Measurements from ENCODE around the gene FLNB. TPM values are rescaled to one million over a fixed set of nuclear protein-coding genes. Genes with fewer than 3 reads are reported as not detected.

FLNB gene
- total and polyA plus RNA-seq, 10 of the 15 experiments (the other 5 are each of a cell fraction or from before 2014, with no cell fraction given), result 13.6 to 51.8 (median 26.4) TPM

GRCh38 chr3:58073301-58074108 lies 65.3 kb downstream of the FLNB start:
- ChIA-PET RAD21 (ENCODE audit: unreplicated experiment) (interaction anchor here (0.5 to 4.8 kb wide), 17 partner anchors 12 to 1272 kb away, joined by 3 to 35 read pairs (median 4); partner anchors contain the start of genes ARHGEF3 and FLNB), SMC1A (ENCODE audit: uncharacterized antibody, unreplicated experiment) (interaction anchor here (0.8 to 3.8 kb wide), 15 partner anchors 10 to 676 kb away, joined by 3 to 33 read pairs (median 5); no protein-coding TSS in a partner anchor), CTCF (interaction anchor here (0.7 to 3.2 kb wide), 8 partner anchors 10 to 412 kb away, joined by 3 to 10 read pairs (median 5); no protein-coding TSS in a partner anchor), POLR2A (interaction anchor here (1.0 to 2.1 kb wide), 8 partner anchors 21 to 159 kb away, joined by 3 to 5 read pairs (median 4); partner anchors contain the start of gene FLNB)
- DNase-seq (ENCODE audit: low read depth, low spot score) (no peak), FAIRE-seq (peak; percentile 70), ATAC-seq (peak; percentile 77)
- 96% methylated on average over 8 of the region's 8 CpGs for WGBS (ENCODE audit: insufficient coverage, insufficient replicate concordance, low lambda C conversion rate, missing lambda C conversion rate)
- no peak for TF ChIP-seq E2F8 (IDR thresholded peaks at IDR 0.05; ENCODE audit: low read depth, partially characterized antibody)
- no peak for TF ChIP-seq TCF12 (IDR thresholded peaks at IDR 0.05; ENCODE audit: low read depth, low read length)
- peak; percentile 2; the same call in 1 of the 2 replicates for TF ChIP-seq PKNOX1 (IDR thresholded peaks at IDR 0.05)
- no peak for TF ChIP-seq GABPA (IDR thresholded peaks at IDR 0.05; ENCODE audit: low read depth)
- no peak for TF ChIP-seq EGR1 (IDR thresholded peaks at IDR 0.05; ENCODE audit: borderline replicate concordance in 1 of 2, low read depth in 2 of 2, low read length in 2 of 2)
- TF ChIP-seq EP300 (IDR thresholded peaks at IDR 0.05; ENCODE audit: borderline replicate concordance in 1 of 2, control insufficient read depth in 1 of 2, low read depth in 2 of 2, low read length in 2 of 2), result 0 out of 4 replicates have a peak, but pooled peaks of 1 of the 2 experiments have one; percentile 13
- TF ChIP-seq ZNF384 (IDR thresholded peaks at IDR 0.05; ENCODE audit: borderline replicate concordance, low read depth, low read length), result peak; percentile 52; the same call in 1 of the 2 replicates
- TF ChIP-seq MLLT1 (IDR thresholded peaks at IDR 0.05), result no peak
- TF ChIP-seq SMAD5 (IDR thresholded peaks at IDR 0.05; ENCODE audit: low read depth), result no peak
- TF ChIP-seq MYB (IDR thresholded peaks at IDR 0.05; ENCODE audit: borderline replicate concordance, low read depth, low read length), result no peak
- peak; percentile 39; the same call in 1 of the 2 replicates for TF ChIP-seq RAD51 (IDR thresholded peaks at IDR 0.05)
- peak overlapping the region; percentile 45 for H3K27ac ChIP-seq (ENCODE audit: control insufficient read depth, insufficient read depth)
- H3K36me3 ChIP-seq (ENCODE audit: control insufficient read depth in 2 of 2, insufficient read depth in 2 of 2, low read length in 1 of 2), result peaks cover 0 to 1% of the 10 kb centered on the region in 2 experiments; a peak in 3 of 4 replicates
- BruUV-seq (replicated peaks), result no TSS peak
- H3K9ac ChIP-seq (ENCODE audit: control insufficient read depth, insufficient read depth, low read length), result peak overlapping the region; percentile 32; the same call in 1 of the 2 replicates
- peak overlapping the region; percentile 77 for H3K4me2 ChIP-seq (ENCODE audit: control insufficient read depth, insufficient read depth)
- no peaks in the 10 kb centered on the region for H3K79me2 ChIP-seq (ENCODE audit: control insufficient read depth, insufficient read depth, low read length)
- no peak overlapping the region; the same call in 1 of the 2 replicates for H3K4me3 ChIP-seq
- in situ Hi-C loops (cut with MboI) (no loop called here), intact Hi-C loops (cut with micrococcal nuclease; ENCODE audit: unreplicated experiment) (loop anchor here (5.0 kb wide), 1 partner anchor 61 kb away; no protein-coding TSS in a partner anchor)
- peaks cover 22% of the 10 kb centered on the region for H3K4me1 ChIP-seq (ENCODE audit: control insufficient read depth, insufficient read depth, low read length)
- H3K9me3 ChIP-seq (replicated peaks; ENCODE audit: control insufficient read depth, insufficient read depth, low read length), result no peaks in the 10 kb centered on the region
- no peak overlapping the region for H2AFZ ChIP-seq (ENCODE audit: control insufficient read depth, low read depth, low read length)
- H3K27me3 ChIP-seq (replicated peaks in 1 of 2; ENCODE audit: control insufficient read depth in 2 of 2, insufficient read depth in 2 of 2, low read length in 1 of 2), result no peaks in the 10 kb centered on the region
- H4K20me1 ChIP-seq (ENCODE audit: control insufficient read depth, insufficient read depth), result no peaks in the 10 kb centered on the region

All from GM12878 (cell line).